Activated CD8-positive, alpha-beta memory T cell treated with anti-CD3 and anti-CD28 coated beads, Interleukin-2, amount 50 U/mL, for 24 hours (primary cell): ENCODE measurements around the gene FARP1.

ENCODE experiments used
- DNase-seq: peaks from one replicate; pipeline ENCODE4 v3.0.0-alpha.2; 2020; ENCODE audit errors: extremely low read depth

The FARP1 gene

DNA sequence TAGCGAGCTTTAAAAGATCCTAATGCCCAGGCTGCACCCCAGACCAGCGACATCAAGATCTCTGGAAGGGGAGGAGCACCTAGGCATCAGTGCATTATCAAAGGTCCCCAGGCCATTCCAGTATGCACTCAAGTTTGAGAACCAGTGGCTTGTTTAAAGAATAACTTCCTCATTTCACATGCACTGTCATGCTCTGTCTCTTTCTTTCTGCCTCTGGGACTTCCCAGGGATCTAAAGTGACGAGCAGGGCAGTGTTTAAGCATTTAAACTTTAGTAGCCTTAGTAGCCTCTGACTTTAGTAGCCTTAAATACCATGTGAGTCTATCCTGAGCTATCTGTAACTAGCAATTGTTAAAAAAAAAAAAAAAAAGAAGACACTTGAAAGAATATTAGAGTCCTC lies 8.9 kb upstream of the FARP1 start:
- no peak for DNase-seq

DNA sequence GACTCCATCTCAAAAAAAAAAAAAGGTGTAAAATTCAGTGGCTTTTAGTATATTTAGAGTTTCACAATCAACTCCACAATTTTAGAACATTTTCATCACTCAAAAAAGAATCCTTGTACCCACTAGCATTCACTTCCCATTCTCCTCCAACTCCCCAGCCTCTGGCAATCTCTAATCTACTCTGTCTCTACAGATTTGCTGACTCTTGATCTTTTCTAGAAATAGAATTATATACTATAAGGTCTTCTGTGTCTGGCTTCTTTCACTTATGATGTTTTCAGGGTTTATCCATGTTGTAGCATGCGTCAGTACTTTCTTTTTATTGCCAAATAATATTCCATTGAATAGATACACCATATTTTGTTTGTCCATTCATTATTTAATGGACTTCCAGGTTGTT lies 8.0 kb upstream of the FARP1 start:
- no peak for DNase-seq

- no peak for DNase-seq
Measured at GRCh38 chr13:98141091-98141490, 1.8 kb upstream of the FARP1 start.

GRCh38 chr13:98141509-98142379 lies 1.1 kb upstream of the FARP1 start:
- DNase-seq, result no peak

- no peak for DNase-seq
Measured at GRCh38 chr13:98143157-98143553, 261 bp downstream of the FARP1 start.

- DNase-seq, result no peak
Measured at GRCh38 chr13:98143601-98144026, 720 bp downstream of the FARP1 start.

- DNase-seq, result no peak
Measured at GRCh38 chr13:98144027-98144741, 1.3 kb downstream of the FARP1 start.

- DNase-seq, result no peak
Measured at GRCh38 chr13:98144801-98145350, 2.0 kb downstream of the FARP1 start.

DNA sequence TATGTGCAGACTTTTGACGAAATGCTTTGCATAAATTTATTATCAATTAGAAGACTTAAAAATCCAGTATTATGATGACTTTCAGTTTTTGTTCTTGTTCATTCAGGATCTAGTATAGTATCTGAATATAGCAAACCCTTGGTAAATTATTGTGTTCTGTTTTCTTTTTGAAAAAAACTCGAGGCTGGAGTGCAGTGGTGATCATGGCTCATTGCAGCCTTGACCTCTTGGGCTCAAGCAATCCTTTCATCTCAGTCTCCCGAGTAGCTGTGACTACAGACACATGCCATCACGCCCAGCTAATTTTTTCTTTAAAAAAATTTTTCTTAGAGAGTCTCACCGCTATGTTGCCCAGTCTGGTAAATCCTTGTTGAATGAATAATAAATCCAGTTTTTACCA lies 4.6 kb downstream of the FARP1 start:
- DNase-seq, result no peak

DNA sequence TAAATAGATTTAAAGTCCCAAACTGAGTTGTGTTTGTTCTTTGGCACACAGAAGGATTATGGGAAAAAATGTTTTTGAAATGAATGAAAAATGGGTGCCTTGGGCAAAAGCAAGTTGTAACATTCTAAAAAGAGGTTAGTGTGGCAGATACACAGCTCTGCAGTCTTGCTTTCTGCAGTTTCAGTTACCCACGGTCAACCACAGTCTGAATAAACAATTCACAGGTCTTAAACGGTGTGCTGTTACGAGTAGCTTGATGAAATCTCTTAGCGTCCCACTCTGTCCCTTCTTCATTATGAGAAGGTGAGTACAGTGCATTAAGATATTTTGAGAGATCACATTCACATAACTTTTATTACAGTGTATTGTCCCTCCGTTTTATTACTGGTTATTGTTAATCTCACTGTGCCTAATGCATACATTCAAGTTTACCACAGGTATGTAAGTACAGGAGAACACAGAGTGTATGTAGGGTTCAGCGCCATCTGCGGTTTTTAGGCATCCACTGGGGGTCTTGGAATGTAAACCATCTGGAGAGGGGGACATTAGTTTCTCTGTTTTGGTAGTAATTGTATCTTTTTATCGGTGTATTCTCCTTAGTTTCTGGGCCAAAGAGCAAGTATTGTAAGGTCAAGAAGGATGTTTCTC lies 8.1 kb downstream of the FARP1 start:
- DNase-seq, result no peak

GRCh38 chr13:98155475-98156109 lies 12.7 kb downstream of the FARP1 start:
- DNase-seq, result no peak

DNA sequence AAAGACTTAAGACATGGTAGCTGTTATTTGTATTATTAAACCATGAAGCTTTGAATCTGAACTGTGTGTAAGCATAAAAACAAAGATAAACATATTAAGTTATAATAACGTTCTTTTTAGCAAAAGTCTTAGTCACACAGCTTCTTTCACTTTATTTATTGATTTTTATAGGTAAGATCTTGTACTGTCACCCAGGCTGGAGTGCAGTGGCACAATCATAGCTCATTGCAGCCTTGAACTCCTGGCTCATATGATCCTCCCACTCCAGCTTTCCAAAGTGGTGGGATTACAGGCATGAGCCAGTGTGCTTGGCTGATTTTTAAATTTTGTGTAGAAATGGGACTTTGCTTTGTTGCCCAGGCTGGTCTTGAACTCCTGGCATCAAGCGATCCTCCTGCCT lies 13.4 kb downstream of the FARP1 start:
- DNase-seq, result no peak

DNA sequence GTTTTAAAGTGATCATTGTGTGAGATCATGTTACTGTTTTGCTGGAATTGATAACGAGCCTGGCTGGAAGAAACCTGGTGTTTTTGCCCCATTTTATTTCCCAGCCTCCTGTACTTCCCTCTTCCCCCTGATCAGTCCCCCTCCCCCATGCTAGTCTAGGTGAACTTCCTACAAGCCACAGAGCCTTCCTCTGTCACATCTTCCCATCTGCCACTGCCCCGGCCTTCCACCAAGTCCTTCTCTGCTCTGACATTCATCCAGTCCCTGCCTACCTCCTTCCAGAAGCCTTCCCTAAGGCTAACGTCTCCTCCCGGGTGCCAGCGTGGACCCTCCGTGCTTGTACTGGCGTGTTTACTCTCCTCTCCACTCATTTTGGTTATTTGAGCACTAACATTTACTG lies 14.3 kb downstream of the FARP1 start:
- no peak for DNase-seq

- no peak for DNase-seq
Measured at GRCh38 chr13:98157609-98158008, 14.7 kb downstream of the FARP1 start.

DNA sequence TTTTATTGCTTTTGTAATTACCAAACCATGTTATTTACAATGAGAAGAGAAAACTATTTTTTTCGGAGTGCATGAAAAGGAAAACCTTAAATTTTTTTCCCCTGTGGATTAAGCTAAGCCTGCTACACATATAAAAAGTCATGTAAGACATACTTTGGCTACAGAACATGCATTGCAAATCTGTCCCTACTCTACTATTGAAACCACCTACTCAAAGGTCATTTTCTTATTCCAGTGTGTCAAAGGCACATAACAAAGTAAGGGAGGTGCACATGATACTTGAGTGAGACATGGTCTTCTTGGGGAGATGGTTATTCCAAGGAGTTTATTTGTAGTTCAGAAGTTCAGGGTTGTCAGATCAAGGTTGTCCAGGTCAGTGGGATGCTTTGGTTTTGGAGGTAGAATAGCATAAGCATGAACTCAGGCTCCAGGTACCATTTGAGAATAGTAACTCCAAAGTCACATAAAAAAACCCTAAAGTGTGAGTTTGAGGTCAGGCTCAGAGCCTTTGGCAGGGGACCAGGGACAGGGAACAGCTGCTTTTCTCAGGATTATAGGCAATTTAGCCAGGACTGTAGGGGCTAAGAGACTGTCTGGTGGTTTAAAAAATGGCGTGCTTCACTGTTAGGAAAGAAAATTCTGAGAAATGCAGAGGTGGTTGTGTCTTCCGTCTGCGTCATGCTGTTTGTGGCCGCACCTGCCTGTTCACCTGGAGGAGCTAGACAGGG lies 15.4 kb downstream of the FARP1 start:
- no peak for DNase-seq

DNA sequence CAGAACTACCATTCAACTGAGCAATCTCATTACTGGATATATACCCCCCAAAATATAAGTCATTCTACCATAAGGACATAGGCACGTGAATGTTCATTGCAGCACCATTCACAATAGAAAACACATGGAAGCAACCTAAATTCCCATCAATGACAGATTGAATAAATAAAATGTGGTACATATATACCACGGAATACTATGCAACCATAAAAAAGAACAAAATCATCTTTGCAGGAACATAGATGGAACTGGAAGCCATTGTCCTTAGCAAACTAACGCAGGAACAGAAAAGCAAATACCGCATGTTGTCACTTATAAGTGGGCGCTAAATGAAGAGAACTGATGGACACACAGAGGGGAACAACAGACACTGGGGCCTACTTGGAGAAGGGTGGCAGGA lies 20.0 kb downstream of the FARP1 start:
- no peak for DNase-seq

- DNase-seq, result no peak
Measured at GRCh38 chr13:98169331-98169730, 26.4 kb downstream of the FARP1 start.

DNA sequence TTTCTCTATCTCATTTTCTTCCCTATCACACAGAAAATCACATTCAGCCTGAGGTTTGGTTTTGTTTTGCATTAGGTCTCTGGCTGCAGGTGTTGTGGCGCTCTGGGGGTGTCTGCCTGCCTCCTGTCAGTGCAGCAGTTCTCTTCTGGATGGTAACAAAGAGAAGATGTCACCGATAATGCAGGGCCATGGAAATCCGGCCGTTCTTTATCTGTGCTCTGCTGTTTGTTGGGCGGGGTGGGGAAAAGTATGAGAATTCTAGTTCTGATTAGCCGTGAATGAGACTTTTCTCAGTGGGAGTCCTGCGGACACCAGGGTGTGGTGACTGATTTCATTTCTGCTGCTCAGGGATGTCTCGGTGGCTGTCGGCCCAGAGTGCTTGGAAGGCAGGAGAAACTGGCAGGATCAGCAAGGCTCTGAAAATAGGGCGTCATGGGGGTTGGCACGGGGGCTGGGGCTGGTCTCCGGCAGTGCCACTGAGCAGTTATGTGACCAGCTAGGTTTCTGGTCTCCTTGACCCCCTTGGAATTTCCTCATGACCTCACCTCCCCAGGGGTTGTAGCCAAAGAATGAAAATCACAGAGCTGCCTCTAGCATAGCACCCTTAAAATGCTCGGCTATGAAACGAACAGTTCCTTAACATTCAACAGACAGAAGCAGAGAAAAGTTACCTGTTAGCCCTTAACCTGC lies 29.2 kb downstream of the FARP1 start:
- no peak for DNase-seq

- no peak for DNase-seq
Measured at GRCh38 chr13:98172590-98173422, 29.9 kb downstream of the FARP1 start.
